Upper lobe of left lung (tissue), 6 donors: Measurements from ENCODE around the gene DNAAF3. TPM values are rescaled to one million over a fixed set of nuclear protein-coding genes. Genes with fewer than 3 reads are reported as not detected.

Experiments
- ATAC-seq, 2 donors: fragments of 200-7000 bp; cut with Tn5 transposase; one replicate each; pipeline ENCODE4 v1.9.1; 2022; ENCODE audit warnings: mild to moderate bottlenecking in 2 of 2, moderate library complexity in 2 of 2; ENCODE audit not compliant: low FRiP score in 2 of 2
- DNase-seq, 2 donors: peaks; one replicate each; pipeline ENCODE4 v3.0.0-alpha.2; 2019 to 2020
- H3K27ac ChIP-seq, 4 donors: fragments of 200-600 bp; sonication (generic); one replicate each; pipeline ENCODE4 v1.5.1; 2016 to 2019
- H3K27me3 ChIP-seq, 4 donors: fragments of 200-600 bp; sonication (generic); one replicate each; pipeline ENCODE4 v1.5.1; 2017 to 2019
- H3K36me3 ChIP-seq, 4 donors: fragments of 200-600 bp; sonication (generic); one replicate each; pipeline ENCODE4 v1.5.1; 2016 to 2019
- H3K4me1 ChIP-seq, 4 donors: fragments of 200-600 bp; sonication (generic); one replicate each; pipeline ENCODE4 v1.5.1; 2018 to 2019
- H3K4me3 ChIP-seq, 4 donors: fragments of 200-600 bp; sonication (generic); one replicate each; pipeline ENCODE4 v1.5.1; 2017 to 2019; ENCODE audit warnings: mild to moderate bottlenecking in 2 of 4, moderate library complexity in 1 of 4
- H3K9me3 ChIP-seq, 4 donors: fragments of 200-600 bp; sonication (generic); one replicate each; pipeline ENCODE4 v1.5.1; 2018 to 2019
- EP300 ChIP-seq, 4 donors: sonication (generic); formaldehyde crosslinking; IDR thresholded peaks; one replicate each; pipeline ENCODE4 v1.5.1; 2017; ENCODE audit warnings: antibody characterized with exemption in 4 of 4, control low read depth in 2 of 4
- POLR2A ChIP-seq, 4 donors: fragments of 450-650 bp; IDR thresholded peaks; one replicate each; pipeline ENCODE4 v1.5.1; 2016 to 2017; ENCODE audit warnings: antibody characterized with exemption in 4 of 4, mild to moderate bottlenecking in 2 of 4
- POLR2AphosphoS5 ChIP-seq, 2 donors: sonication (generic); formaldehyde crosslinking; IDR thresholded peaks; one replicate each; pipeline ENCODE4 v1.5.1; 2017; ENCODE audit warnings: antibody characterized with exemption in 2 of 2
- WGBS, 2 donors: methylation state at CpG; one replicate each; pipeline ENCODE4 v1.1.5; 2017 to 2018; 5-methylcytosine and 5-hydroxymethylcytosine counted together
- total RNA-seq, 6 donors: library from RNA; depleted of rRNA in 4 of 6; stranded (reverse); fragments of >200 nt in 4 of 6; gene quantifications; one replicate each; pipeline versions ENCODE4 v1.1.0 to v1.2.1, GENCODE V29; 2016 to 2021
- TF ChIP-seq, protein P1 (sequence below), 6 experiments: fragments of 450-650 bp in 4 of 6; fragments of 200-600 bp in 2 of 6; sonication (generic) in 2 of 6; IDR thresholded peaks; one replicate each; pipeline ENCODE4 v1.5.1; 2016 to 2019; ENCODE audit warnings: antibody characterized with exemption in 6 of 6
- donor health status: DM: no; HTN: no; CAD: no; lungs with moderate emphysema.
- donor health status: DM: no; HTN: yes; CAD: no; lungs with severe emphysema.

Gene DNAAF3
- total RNA-seq, 6 donors from 2014 or later, result 4.2 to 27.4 (median 18.3) TPM

DNA sequence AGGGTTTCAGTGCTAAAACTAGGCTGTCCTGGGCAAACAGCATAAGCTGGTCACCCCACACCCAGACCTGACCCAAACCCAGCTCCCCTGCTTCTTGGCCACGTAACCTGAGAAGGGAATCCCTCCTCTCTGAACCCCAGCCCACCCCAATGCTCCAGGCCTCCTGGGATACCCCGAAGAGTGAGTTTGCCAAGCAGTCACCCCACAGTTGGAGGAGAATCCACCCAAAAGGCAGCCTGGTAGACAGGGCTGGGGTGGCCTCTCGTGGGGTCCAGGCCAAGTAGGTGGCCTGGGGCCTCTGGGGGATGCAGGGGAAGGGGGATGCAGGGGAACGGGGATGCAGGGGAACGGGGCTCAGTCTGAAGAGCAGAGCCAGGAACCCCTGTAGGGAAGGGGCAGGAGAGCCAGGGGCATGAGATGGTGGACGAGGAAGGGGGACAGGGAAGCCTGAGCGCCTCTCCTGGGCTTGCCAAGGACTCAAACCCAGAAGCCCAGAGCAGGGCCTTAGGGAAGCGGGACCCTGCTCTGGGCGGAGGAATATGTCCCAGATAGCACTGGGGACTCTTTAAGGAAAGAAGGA lies 51.8 kb downstream of the DNAAF3 start:
- WGBS, 2 donors, result 92 to 93% methylated on average over 9 of the region's 9 CpGs
- peaks cover 31 to 56% (median 50%) of the 10 kb centered on the region in 4 donors for H3K4me1 ChIP-seq

DNA sequence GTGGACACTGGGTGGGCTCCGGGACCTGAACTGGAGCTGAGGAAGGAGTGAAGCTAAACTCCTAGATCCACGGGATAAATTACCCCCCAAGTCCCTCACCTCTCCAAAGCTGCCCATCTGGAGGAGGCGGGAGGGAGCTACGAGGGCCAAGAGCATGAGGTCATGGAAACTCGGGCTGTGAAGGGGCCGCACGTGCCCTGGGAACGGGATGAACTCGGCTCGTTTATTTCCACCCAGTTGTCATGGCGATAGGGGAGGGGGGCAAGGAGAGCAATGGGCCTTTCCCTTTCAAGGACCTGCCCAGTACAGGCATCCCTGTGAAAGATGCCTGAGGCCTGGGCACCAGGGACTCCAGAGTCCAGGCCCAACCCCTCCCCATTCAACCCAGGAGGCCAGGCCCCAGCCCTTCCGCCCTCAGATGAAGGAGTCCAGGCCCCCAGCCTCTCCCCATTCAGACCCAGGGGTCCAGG lies 52.8 kb downstream of the DNAAF3 start:
- WGBS, 2 donors, result 35 to 51% methylated on average over 8 to 12 of the region's 12 CpGs
- DNase-seq (peak; percentile 75 to 85), ATAC-seq (peak; percentile 58 to 59)
- Histone ChIP-seq H3K27ac (peak overlapping the region; percentile 78 to 92 (median 86)), H3K27me3 (no peaks in the 10 kb centered on the region), H3K36me3 (peaks cover 0 to 36% (median 18%) of the 10 kb centered on the region in 4 donors), H3K4me3 (no peak overlapping the region), H3K4me1 (peaks cover 31 to 52% (median 47%) of the 10 kb centered on the region in 4 donors), H3K9me3 (no peaks in the 10 kb centered on the region)
- TF ChIP-seq EP300 (IDR thresholded peaks at IDR 0.05) (peak in 3 of 4 donors; percentile 89 to 94 (median 90)), POLR2AphosphoS5 (IDR thresholded peaks at IDR 0.05) (peak; percentile 33 to 67)
- TF ChIP-seq, protein P1, sequence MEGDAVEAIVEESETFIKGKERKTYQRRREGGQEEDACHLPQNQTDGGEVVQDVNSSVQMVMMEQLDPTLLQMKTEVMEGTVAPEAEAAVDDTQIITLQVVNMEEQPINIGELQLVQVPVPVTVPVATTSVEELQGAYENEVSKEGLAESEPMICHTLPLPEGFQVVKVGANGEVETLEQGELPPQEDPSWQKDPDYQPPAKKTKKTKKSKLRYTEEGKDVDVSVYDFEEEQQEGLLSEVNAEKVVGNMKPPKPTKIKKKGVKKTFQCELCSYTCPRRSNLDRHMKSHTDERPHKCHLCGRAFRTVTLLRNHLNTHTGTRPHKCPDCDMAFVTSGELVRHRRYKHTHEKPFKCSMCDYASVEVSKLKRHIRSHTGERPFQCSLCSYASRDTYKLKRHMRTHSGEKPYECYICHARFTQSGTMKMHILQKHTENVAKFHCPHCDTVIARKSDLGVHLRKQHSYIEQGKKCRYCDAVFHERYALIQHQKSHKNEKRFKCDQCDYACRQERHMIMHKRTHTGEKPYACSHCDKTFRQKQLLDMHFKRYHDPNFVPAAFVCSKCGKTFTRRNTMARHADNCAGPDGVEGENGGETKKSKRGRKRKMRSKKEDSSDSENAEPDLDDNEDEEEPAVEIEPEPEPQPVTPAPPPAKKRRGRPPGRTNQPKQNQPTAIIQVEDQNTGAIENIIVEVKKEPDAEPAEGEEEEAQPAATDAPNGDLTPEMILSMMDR (IDR thresholded peaks at IDR 0.05), result no peak

More for the DNA sequence above, 51.8 kb downstream of the DNAAF3 start:
- no peak for TF ChIP-seq EP300 (IDR thresholded peaks at IDR 0.05)
- TF ChIP-seq, protein P1 (IDR thresholded peaks at IDR 0.05), result no peak
- TF ChIP-seq POLR2AphosphoS5 (IDR thresholded peaks at IDR 0.05), result no peak
- TF ChIP-seq POLR2A (IDR thresholded peaks at IDR 0.05), result no peak
- ATAC-seq (no peak), DNase-seq (peak in 1 of 2 donors; percentile 19)
- peak overlapping the region; percentile 69 to 92 (median 84) for H3K27ac ChIP-seq
- H3K9me3 ChIP-seq, result no peaks in the 10 kb centered on the region
- H3K27me3 ChIP-seq, result no peaks in the 10 kb centered on the region
- H3K36me3 ChIP-seq, result peaks cover 0 to 26% (median 15%) of the 10 kb centered on the region in 4 donors
- H3K4me3 ChIP-seq, result peak overlapping the region in 1 of 4 donors; percentile 99

DNA sequence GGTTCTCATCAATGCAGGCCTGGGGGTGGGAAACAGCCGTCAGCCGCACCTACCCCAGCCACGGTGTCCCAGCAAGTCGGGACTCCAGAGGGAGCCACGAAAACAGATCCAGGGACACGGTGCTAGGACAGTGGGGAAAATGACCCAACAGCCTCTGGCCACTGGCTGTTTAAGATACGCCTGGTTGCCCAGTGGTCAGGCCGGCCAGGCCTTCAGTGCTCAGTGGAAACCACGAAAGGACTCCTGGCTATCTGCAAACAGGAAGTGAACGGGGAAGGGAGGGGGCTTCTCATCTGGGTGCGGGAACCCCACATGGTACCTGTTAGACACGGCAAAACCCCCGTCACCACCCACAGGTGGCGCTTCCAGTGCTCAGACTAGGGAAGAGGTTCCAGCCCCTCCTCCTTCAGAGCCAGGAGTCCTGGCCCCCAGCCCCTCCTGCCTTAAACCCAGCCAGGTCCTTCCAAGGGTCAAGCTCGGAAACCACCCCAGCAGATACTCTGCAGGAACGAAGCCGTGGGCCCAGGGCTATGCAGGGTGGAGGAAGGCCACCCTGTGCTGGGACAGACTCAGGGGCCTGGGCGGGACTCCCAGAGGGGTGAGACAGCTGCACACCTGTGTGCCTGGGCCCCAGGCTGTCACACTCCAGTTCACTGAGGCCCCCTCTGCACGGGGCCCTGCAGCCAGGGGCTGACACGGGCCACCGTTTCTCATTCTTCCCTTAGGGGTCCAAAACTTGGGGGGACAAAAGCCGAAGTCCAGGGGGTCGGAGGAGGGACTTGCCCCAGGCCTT lies 53.4 kb downstream of the DNAAF3 start:
- no peak for ATAC-seq
- 57 to 78% methylated on average over 13 to 23 of the region's 23 CpGs for WGBS, 2 donors
- H3K9me3 ChIP-seq, result no peaks in the 10 kb centered on the region
- no peak overlapping the region for H3K4me3 ChIP-seq
- no peaks in the 10 kb centered on the region for H3K27me3 ChIP-seq
- H3K4me1 ChIP-seq, result peaks cover 31 to 46% (median 41%) of the 10 kb centered on the region in 4 donors
- peak overlapping the region; percentile 59 to 92 (median 80) for H3K27ac ChIP-seq
- DNase-seq, result peak; percentile 42 to 60
- peaks cover 0 to 36% (median 18%) of the 10 kb centered on the region in 4 donors for H3K36me3 ChIP-seq
- TF ChIP-seq, protein P1 (IDR thresholded peaks at IDR 0.05), result peak in 1 of 6 experiments; percentile 4
- no peak for TF ChIP-seq EP300 (IDR thresholded peaks at IDR 0.05)

DNA sequence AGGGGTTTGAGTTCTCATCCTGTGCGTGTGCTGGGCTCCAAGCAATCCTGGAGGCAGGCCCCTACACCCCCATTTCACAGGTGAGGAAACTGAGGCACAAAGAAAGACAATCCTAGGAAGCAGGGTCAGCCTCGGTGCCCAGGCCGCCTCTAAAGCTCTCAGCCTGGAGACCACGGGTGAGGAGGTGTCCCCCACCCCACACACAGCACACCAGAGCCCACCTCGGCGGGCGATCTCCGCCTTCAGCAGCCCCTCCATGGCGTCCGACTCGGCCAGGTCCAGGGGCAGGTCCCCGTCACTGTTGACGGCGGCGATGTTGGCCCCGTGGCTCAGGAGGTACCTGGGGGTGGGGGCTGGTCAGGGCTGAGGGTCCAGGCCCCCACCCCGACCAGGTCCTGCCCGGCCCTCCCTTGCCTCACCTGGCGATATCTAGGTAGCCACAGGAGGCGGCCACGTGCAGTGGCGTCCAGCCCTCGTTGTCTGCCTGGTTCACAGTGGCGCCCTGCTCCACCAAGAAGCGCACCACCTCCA lies 54.1 kb downstream of the DNAAF3 start:
- Histone ChIP-seq H3K27ac (peak overlapping the region; percentile 59 to 92 (median 80)), H3K27me3 (no peaks in the 10 kb centered on the region), H3K4me3 (no peak overlapping the region), H3K36me3 (peaks cover 0 to 36% (median 18%) of the 10 kb centered on the region in 4 donors), H3K9me3 (no peaks in the 10 kb centered on the region), H3K4me1 (peaks cover 31 to 45% (median 40%) of the 10 kb centered on the region in 4 donors)
- TF ChIP-seq POLR2AphosphoS5 (IDR thresholded peaks at IDR 0.05) (no peak), POLR2A (IDR thresholded peaks at IDR 0.05) (no peak), EP300 (IDR thresholded peaks at IDR 0.05) (no peak)
- TF ChIP-seq, protein P1 (IDR thresholded peaks at IDR 0.05), result no peak
- DNase-seq, result peak in 1 of 2 donors; percentile 66
- 86 to 97% methylated on average over 1 to 20 of the region's 25 CpGs for WGBS, 2 donors
- no peak for ATAC-seq
